ENCODE results near the gene CCNC.
A peak's percentile ranks its signal among the peaks of the same experiment; 100 is the strongest.

Gene CCNC

DNA sequence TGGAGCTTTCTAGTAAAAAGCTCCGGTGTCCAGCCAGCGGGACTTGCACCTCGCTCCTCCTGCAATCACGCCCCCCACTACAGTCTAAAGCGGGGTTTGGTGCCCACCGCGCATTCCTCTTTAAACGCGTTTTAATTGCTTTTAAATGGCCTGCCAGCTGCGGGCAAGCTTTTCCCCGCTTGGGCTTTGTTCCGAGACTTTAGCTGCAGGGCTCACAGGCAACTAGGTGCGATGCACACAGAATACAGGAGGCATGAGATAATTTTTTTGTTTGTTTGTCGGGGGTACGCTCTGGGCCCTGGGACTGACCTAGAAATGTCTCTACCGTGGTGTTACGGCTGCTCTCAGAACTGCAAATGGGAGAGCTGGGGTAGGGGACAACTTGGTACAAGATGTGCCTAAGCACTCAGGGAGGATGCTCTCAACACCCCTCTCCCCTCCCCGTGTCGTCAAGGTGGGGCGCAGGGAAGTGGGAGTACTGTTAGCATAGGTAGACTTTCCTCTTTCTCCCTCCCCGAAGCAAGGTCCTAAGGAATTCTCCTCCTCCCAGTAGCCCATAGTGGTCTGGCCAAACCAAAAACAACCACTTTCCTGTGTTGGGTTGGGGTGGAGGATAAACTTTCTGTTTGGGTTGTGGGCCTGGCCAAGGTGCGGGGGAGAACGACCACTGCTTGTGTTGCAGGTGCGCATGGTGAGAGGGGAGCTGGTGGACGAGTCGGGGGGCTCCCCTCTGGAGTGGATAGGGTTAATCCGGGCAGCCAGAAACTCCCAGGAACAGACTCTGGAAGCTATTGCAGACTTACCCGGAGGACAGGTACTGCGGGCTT is 39.8 kb upstream of the CCNC start:
- H3K9me3 ChIP-seq (ENCODE audit: insufficient read depth, low read depth, low read length) = no peaks in the 10 kb centered on the region
- peaks cover 30% of the 10 kb centered on the region for H3K4me1 ChIP-seq (ENCODE audit: insufficient read depth, low read length)
- WGBS = 3% methylated on average over 28 of the region's 29 CpGs
- peaks cover 100% of the 10 kb centered on the region for H3K27me3 ChIP-seq (ENCODE audit: insufficient read depth, low read length)
- H3K9ac ChIP-seq (ENCODE audit: low read depth, low read length) = no peak overlapping the region
- no peaks in the 10 kb centered on the region for H3K36me3 ChIP-seq (ENCODE audit: insufficient read depth, low read length)
- H3K4me3 ChIP-seq (ENCODE audit: low read length) = peak overlapping the region; percentile 3; the same call in 1 of the 2 replicates
- H3K27ac ChIP-seq (ENCODE audit: low read depth, low read length) = no peak overlapping the region

DNA sequence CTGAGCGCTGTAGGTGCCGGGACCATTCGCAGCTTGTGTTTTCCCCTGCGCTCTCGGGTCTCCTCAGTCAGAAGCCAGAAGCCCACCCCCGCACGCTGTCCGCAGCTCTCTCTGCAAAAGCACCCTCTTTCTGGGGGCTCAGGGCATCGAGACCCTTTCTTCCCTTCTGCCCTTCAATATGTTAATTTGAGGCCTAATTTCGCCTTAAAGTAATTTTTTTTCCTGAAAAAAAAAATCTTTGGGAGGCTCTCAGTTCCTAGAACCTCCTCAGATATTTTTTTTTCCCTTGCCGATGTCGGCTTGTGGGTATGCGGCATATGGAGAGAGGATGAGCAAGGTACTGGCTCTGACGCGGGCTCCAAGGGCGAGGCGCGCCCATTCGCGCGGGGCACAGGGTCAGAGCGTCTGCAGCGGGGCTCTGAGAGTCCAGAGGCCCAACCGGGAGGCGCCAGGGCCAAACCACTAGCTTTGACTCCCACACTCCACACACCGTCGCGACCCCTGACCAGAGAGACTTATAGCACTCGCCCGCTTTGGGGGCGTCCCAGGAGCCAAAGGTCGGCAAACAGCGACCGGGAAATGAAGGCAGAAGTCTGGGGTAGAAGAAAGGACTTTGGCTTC is 39.1 kb upstream of the CCNC start:
- Histone ChIP-seq H3K9ac (ENCODE audit: low read depth, low read length) (no peak overlapping the region), H3K4me3 (ENCODE audit: low read length) (no peak overlapping the region), H3K9me3 (ENCODE audit: insufficient read depth, low read depth, low read length) (no peaks in the 10 kb centered on the region), H3K36me3 (ENCODE audit: insufficient read depth, low read length) (no peaks in the 10 kb centered on the region), H3K4me1 (ENCODE audit: insufficient read depth, low read length) (peaks cover 27% of the 10 kb centered on the region), H3K27me3 (ENCODE audit: insufficient read depth, low read length) (peaks cover 100% of the 10 kb centered on the region), H3K27ac (ENCODE audit: low read depth, low read length) (no peak overlapping the region)
- WGBS = 3% methylated on average over 34 of the region's 34 CpGs

- Histone ChIP-seq H3K9me3 (ENCODE audit: insufficient read depth, low read depth, low read length) (no peaks in the 10 kb centered on the region), H3K27me3 (ENCODE audit: insufficient read depth, low read length) (peaks cover 100% of the 10 kb centered on the region), H3K27ac (ENCODE audit: low read depth, low read length) (no peak within 1 kb of the TSS), H3K9ac (ENCODE audit: low read depth, low read length) (no peak within 1 kb of the TSS), H3K4me1 (ENCODE audit: insufficient read depth, low read length) (peaks cover 24% of the 10 kb centered on the region), H3K36me3 (ENCODE audit: insufficient read depth, low read length) (no peaks in the 10 kb centered on the region), H3K4me3 (ENCODE audit: low read length) (no peak within 1 kb of the TSS)
- WGBS = 2% methylated on average over 54 of the region's 54 CpGs
Observed at GRCh38 chr6:99606656-99607415, 38.4 kb upstream of the CCNC start, which contains the start of gene PRDM13. TSS of gene PRDM13 (plus strand) at chr6:99606833. CDS start at chr6:99607035, 202 bp downstream.

DNA sequence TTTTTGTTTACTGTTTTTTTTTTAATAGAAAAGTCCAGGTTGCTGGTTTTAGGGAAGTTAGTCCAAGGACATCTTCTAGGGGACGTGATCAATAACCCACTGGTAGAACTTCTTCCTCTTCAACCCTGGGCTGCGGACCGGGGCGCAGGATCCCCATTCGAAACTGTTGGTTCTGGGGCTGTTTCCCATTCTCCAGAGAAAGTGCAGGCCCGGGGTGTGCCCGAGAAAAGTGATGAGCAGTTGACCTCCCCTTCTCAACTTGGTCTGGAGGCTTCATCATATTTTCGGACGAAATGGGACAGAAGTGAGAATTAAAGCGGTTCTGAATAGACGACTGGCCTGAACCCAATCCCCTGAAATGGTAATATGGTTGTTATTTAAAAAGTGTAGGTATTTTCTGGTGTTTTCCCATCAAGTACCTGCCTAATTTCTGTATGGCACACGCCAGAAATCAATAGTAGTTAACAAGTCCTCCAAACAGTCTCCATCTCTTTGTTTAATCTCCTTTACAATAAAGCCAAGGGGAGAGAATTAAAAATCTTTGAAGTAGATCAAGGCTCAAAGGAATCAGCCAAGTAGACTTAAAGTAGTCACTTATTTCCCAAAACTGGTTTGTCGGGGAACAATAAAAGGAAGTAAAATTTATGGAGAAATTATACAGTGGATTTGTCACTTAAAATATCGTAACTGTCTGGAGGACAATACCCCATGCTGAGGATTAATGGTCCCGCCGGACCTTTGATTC is 37.6 kb upstream of the CCNC start:
- peaks cover 100% of the 10 kb centered on the region for H3K27me3 ChIP-seq (ENCODE audit: insufficient read depth, low read length)
- no peak overlapping the region for H3K27ac ChIP-seq (ENCODE audit: low read depth, low read length)
- H3K9me3 ChIP-seq (ENCODE audit: insufficient read depth, low read depth, low read length) = no peaks in the 10 kb centered on the region
- H3K4me1 ChIP-seq (ENCODE audit: insufficient read depth, low read length) = peaks cover 17% of the 10 kb centered on the region
- H3K36me3 ChIP-seq (ENCODE audit: insufficient read depth, low read length) = no peaks in the 10 kb centered on the region
- 14% methylated on average over 16 of the region's 16 CpGs for WGBS
- no peak overlapping the region for H3K9ac ChIP-seq (ENCODE audit: low read depth, low read length)
- no peak overlapping the region for H3K4me3 ChIP-seq (ENCODE audit: low read length)

- no peak overlapping the region for H3K4me3 ChIP-seq (ENCODE audit: low read length)
Observed at GRCh38 chr6:99605074-99605734, 36.7 kb upstream of the CCNC start.

GRCh38 chr6:99604166-99605073 is 36.0 kb upstream of the CCNC start:
- no peaks in the 10 kb centered on the region for H3K9me3 ChIP-seq (ENCODE audit: insufficient read depth, low read depth, low read length)
- no peaks in the 10 kb centered on the region for H3K36me3 ChIP-seq (ENCODE audit: insufficient read depth, low read length)
- H3K4me3 ChIP-seq (ENCODE audit: low read length) = peak overlapping the region; percentile 35; the same call in 1 of the 2 replicates
- H3K27me3 ChIP-seq (ENCODE audit: insufficient read depth, low read length) = peaks cover 100% of the 10 kb centered on the region
- no peak overlapping the region for H3K27ac ChIP-seq (ENCODE audit: low read depth, low read length)
- WGBS = 7% methylated on average over 31 of the region's 31 CpGs
- no peak overlapping the region for H3K9ac ChIP-seq (ENCODE audit: low read depth, low read length)
- H3K4me1 ChIP-seq (ENCODE audit: insufficient read depth, low read length) = 0 out of 2 replicates have a peak, but pooled peaks cover 6% of the 10 kb centered on the region

More at GRCh38 chr6:99605074-99605734, 36.7 kb upstream of the CCNC start:
- Histone ChIP-seq H3K4me1 (ENCODE audit: insufficient read depth, low read length) (0 out of 2 replicates have a peak, but pooled peaks cover 9% of the 10 kb centered on the region), H3K27me3 (ENCODE audit: insufficient read depth, low read length) (peaks cover 100% of the 10 kb centered on the region), H3K36me3 (ENCODE audit: insufficient read depth, low read length) (no peaks in the 10 kb centered on the region), H3K9me3 (ENCODE audit: insufficient read depth, low read depth, low read length) (no peaks in the 10 kb centered on the region), H3K27ac (ENCODE audit: low read depth, low read length) (no peak overlapping the region), H3K9ac (ENCODE audit: low read depth, low read length) (no peak overlapping the region)
- WGBS = 8% methylated on average over 20 of the region's 20 CpGs

DNA sequence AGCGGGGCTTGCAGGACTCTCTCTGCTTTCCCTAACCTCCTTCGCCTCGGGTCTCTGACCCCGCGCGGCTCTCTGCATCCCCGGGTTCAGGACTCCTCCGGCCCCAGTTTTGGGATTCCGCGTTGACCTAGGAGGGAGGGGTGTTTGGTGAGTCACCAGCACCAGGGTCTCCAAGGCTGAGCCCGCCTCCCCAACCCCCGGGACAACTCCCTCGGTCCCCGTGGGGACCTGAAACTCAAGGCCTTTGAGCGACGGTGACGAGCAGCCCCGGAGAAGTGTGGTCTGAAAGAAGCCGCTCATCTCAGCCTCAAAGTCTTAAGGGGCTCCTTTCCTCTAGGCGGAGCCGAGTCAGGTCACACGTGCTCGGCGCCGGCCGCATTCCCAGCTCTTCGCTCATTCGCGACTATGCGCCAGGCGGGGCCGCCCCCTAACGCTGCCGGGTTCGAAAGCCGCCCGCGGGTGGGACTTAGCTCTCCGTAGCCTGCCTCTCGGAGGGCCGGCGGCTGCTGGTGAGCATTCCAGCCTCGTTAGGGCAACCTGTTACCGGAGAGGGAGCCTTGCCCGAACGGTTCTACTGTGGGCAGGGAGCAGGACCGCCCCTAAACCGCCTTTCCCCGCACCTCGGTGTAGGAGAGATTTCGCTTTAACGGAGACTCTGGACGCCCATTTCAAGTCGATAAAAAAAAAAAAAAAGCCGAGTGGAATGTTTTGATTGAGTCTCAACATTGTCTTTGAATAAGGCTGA is 35.1 kb upstream of the CCNC start:
- Histone ChIP-seq H3K9me3 (ENCODE audit: insufficient read depth, low read depth, low read length) (no peaks in the 10 kb centered on the region), H3K4me1 (ENCODE audit: insufficient read depth, low read length) (0 out of 2 replicates have a peak, but pooled peaks cover 6% of the 10 kb centered on the region), H3K9ac (ENCODE audit: low read depth, low read length) (no peak overlapping the region), H3K27ac (ENCODE audit: low read depth, low read length) (no peak overlapping the region), H3K36me3 (ENCODE audit: insufficient read depth, low read length) (no peaks in the 10 kb centered on the region), H3K4me3 (ENCODE audit: low read length) (peak overlapping the region; percentile 35), H3K27me3 (ENCODE audit: insufficient read depth, low read length) (peaks cover 100% of the 10 kb centered on the region)
- WGBS = under 1% methylated on average over 55 of the region's 55 CpGs

DNA sequence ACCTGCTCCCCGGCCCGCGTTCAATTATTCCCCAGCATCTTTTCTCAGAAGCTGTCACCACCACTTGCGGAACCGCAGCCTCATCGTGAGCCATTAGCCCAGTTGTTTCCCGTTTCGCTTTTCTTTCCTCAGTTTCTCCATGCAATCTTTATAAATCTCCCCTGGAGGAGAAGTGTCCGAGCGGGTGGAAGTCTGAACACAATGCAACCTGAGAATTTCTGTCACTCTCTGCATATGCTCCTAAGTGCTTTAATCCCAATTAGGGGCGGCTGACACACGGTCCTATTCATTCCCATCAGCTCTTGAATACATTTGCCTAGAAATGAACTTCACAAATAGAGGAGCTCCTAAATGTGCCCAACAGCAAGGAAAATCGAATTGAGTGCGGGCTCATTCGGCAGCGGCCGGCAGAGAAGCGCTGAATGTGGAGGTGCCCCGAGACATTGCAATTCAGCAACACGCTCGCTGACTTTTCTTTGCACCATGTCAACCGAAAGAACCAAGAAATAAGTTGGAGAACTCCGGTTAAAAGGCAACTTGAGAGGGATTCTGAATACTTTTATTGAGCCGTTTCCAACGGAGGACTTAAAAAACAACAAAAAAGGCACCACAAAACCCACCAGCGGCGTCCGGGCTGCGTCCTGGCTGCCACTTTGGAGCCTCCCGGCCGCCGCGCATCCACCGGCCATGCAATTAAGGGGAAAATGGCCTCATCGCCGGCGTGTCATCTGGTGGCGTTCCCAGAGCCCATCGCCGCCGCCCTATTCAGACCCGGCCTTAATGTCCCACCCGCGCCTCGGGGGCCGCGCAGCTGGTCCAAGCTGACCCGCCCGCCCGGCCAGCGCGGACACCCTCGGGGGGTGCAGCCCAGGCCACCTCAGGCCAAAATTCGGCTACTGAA is 34.3 kb upstream of the CCNC start:
- no peaks in the 10 kb centered on the region for H3K36me3 ChIP-seq (ENCODE audit: insufficient read depth, low read length)
- 2% methylated on average over 54 of the region's 54 CpGs for WGBS
- peak overlapping the region; percentile 35 for H3K4me3 ChIP-seq (ENCODE audit: low read length)
- H3K4me1 ChIP-seq (ENCODE audit: insufficient read depth, low read length) = 0 out of 2 replicates have a peak, but pooled peaks cover 6% of the 10 kb centered on the region
- peaks cover 100% of the 10 kb centered on the region for H3K27me3 ChIP-seq (ENCODE audit: insufficient read depth, low read length)
- no peak overlapping the region for H3K9ac ChIP-seq (ENCODE audit: low read depth, low read length)
- H3K9me3 ChIP-seq (ENCODE audit: insufficient read depth, low read depth, low read length) = no peaks in the 10 kb centered on the region
- H3K27ac ChIP-seq (ENCODE audit: low read depth, low read length) = no peak overlapping the region
